GM10266 (cell line): ENCODE data around the gene NUDT16L1.

Experiments used
- DNase-seq: peaks from one replicate; pipeline ENCODE4 v3.0.0; 2012; ENCODE audit errors: extremely low spot score
- CTCF ChIP-seq: IDR thresholded peaks from 2 replicates; pipeline ENCODE4 v1.5.1; 2012; ENCODE audit warnings: mild to moderate bottlenecking, low read depth; ENCODE audit not compliant: control insufficient read depth, insufficient read depth; ENCODE audit errors: missing control alignments

The NUDT16L1 gene

GRCh38 chr16:4675864-4676786 lies 17.2 kb upstream of the NUDT16L1 start:
- no peak for DNase-seq
- TF ChIP-seq CTCF: no peak

GRCh38 chr16:4676831-4677230 lies 16.5 kb upstream of the NUDT16L1 start:
- DNase-seq: no peak
- TF ChIP-seq CTCF: no peak

- no peak for DNase-seq
- no peak for TF ChIP-seq CTCF
Measured at GRCh38 chr16:4677390-4677789, 16.0 kb upstream of the NUDT16L1 start.

GRCh38 chr16:4677994-4678393 lies 15.4 kb upstream of the NUDT16L1 start:
- DNase-seq: no peak
- TF ChIP-seq CTCF: no peak

- no peak for DNase-seq
- TF ChIP-seq CTCF: no peak
Measured at GRCh38 chr16:4678596-4678995, 14.8 kb upstream of the NUDT16L1 start.

GRCh38 chr16:4679156-4679849 lies 14.1 kb upstream of the NUDT16L1 start:
- TF ChIP-seq CTCF: no peak
- no peak for DNase-seq

- TF ChIP-seq CTCF: no peak
Measured at GRCh38 chr16:4679850-4680636, 13.3 kb upstream of the NUDT16L1 start.

More at GRCh38 chr16:4679850-4680636, 13.3 kb upstream of the NUDT16L1 start:
- DNase-seq: no peak
